H9 (cell line): ENCODE data around the gene LRMDA. TPM values are rescaled to one million over a fixed set of nuclear protein-coding genes. Genes with fewer than 3 reads are reported as not detected.

Experiments
- DNase-seq: peaks from one replicate; pipeline ENCODE4 v3.0.0-alpha.2; 2017
- H2AFZ ChIP-seq: one replicate; pipeline ENCODE4 v1.6.1; 2013; ENCODE audit warnings: mild to moderate bottlenecking, low read length, control low read depth, moderate library complexity
- H2AK5ac ChIP-seq: 2 replicates; pipeline ENCODE4 v1.6.1; 2013; ENCODE audit warnings: low read length, control low read depth, mixed read lengths; ENCODE audit not compliant: insufficient read length
- H2BK120ac ChIP-seq: one replicate; pipeline ENCODE4 v1.6.1; 2013; ENCODE audit warnings: low read depth, mild to moderate bottlenecking, low read length, control low read depth, inconsistent platforms; ENCODE audit not compliant: poor library complexity, severe bottlenecking
- H2BK12ac ChIP-seq: 2 replicates; pipeline ENCODE4 v1.6.1; 2013; ENCODE audit warnings: low read length, control low read depth, mixed read lengths, low read depth; ENCODE audit not compliant: insufficient read length
- H2BK15ac ChIP-seq: 2 replicates; pipeline ENCODE4 v1.6.1; 2013; ENCODE audit warnings: low read depth, low read length, control low read depth
- H2BK20ac ChIP-seq: one replicate; pipeline ENCODE4 v1.6.1; 2013; ENCODE audit warnings: low read depth, mild to moderate bottlenecking, low read length, control low read depth, inconsistent platforms; ENCODE audit not compliant: poor library complexity, severe bottlenecking
- H2BK5ac ChIP-seq: 2 replicates; pipeline ENCODE4 v1.6.1; 2013; ENCODE audit warnings: low read length, control low read depth, mixed read lengths; ENCODE audit not compliant: insufficient read length
- H3K14ac ChIP-seq: 2 replicates; pipeline ENCODE4 v1.6.1; 2013; ENCODE audit warnings: low read length, control low read depth; ENCODE audit not compliant: insufficient read depth
- H3K18ac ChIP-seq: 2 replicates; pipeline ENCODE4 v1.6.1; 2013; ENCODE audit warnings: low read depth, mild to moderate bottlenecking, mixed read lengths, low read length, control low read depth; ENCODE audit not compliant: insufficient read length
- H3K23ac ChIP-seq: 2 replicates; pipeline ENCODE4 v1.6.1; 2013; ENCODE audit warnings: low read length, control low read depth, mixed read lengths, low read depth; ENCODE audit not compliant: insufficient read length
- H3K23me2 ChIP-seq: 2 replicates; pipeline ENCODE4 v1.6.1; 2013; ENCODE audit warnings: low read depth, mild to moderate bottlenecking, mixed read lengths, low read length, control low read depth; ENCODE audit not compliant: insufficient read length, poor library complexity, severe bottlenecking
- H3K27ac ChIP-seq: 2 replicates; pipeline ENCODE4 v1.5.1; 2013; ENCODE audit warnings: low read length, control low read depth, mixed read lengths, low read depth; ENCODE audit not compliant: insufficient read length
- H3K27me3 ChIP-seq: 2 replicates; pipeline ENCODE4 v1.6.1; 2013; ENCODE audit warnings: low read length, control low read depth, inconsistent platforms; ENCODE audit not compliant: insufficient read depth
- H3K4ac ChIP-seq: 2 replicates; pipeline ENCODE4 v1.6.1; 2013; ENCODE audit warnings: low read depth, mild to moderate bottlenecking, control low read depth, inconsistent platforms, low read length, moderate library complexity
- H3K4me1 ChIP-seq: 2 replicates; pipeline ENCODE4 v1.6.1; 2013; ENCODE audit warnings: low read length, control low read depth, inconsistent platforms; ENCODE audit not compliant: insufficient read depth
- H3K4me2 ChIP-seq: 2 replicates; pipeline ENCODE4 v1.6.1; 2013; ENCODE audit warnings: low read length, control low read depth, mixed read lengths; ENCODE audit not compliant: insufficient read length, insufficient read depth
- H3K56ac ChIP-seq: 2 replicates; pipeline ENCODE4 v1.6.1; 2013; ENCODE audit warnings: low read depth, mild to moderate bottlenecking, mixed read lengths, low read length, control low read depth; ENCODE audit not compliant: insufficient read length
- H3K79me1 ChIP-seq: 2 replicates; pipeline ENCODE4 v1.6.1; 2013; ENCODE audit warnings: low read depth, mild to moderate bottlenecking, moderate library complexity, low read length, control low read depth, inconsistent platforms; ENCODE audit not compliant: insufficient read depth, poor library complexity, severe bottlenecking
- H3K79me2 ChIP-seq: 2 replicates; pipeline ENCODE4 v1.6.1; 2013; ENCODE audit warnings: low read length, control low read depth, inconsistent platforms; ENCODE audit not compliant: insufficient read depth
- H3K9ac ChIP-seq: 2 replicates; pipeline ENCODE4 v1.6.1; 2013; ENCODE audit warnings: low read length, control low read depth, mixed read lengths; ENCODE audit not compliant: insufficient read length; ENCODE audit errors: extremely low read depth
- H3K9me3 ChIP-seq: one replicate; pipeline ENCODE4 v1.6.1; 2013; ENCODE audit warnings: low read depth, low read length, inconsistent platforms; ENCODE audit not compliant: control insufficient read depth
- H3T11ph ChIP-seq: one replicate; pipeline ENCODE4 v1.6.1; 2013; ENCODE audit warnings: mild to moderate bottlenecking, low read length, control low read depth, inconsistent platforms
- H4K20me1 ChIP-seq: one replicate; pipeline ENCODE4 v1.6.1; 2013; ENCODE audit not compliant: control insufficient read depth, insufficient read length, insufficient read depth
- H4K5ac ChIP-seq: 2 replicates; pipeline ENCODE4 v1.6.1; 2013; ENCODE audit warnings: low read depth, mild to moderate bottlenecking, mixed read lengths, low read length, control low read depth; ENCODE audit not compliant: insufficient read length
- H4K8ac ChIP-seq: replicated peaks from 2 replicates; pipeline ENCODE4 v1.6.1; 2013; ENCODE audit warnings: low read length, control low read depth, mixed read lengths, low read depth; ENCODE audit not compliant: insufficient read length
- H4K91ac ChIP-seq: 2 replicates; pipeline ENCODE4 v1.6.1; 2013; ENCODE audit warnings: low read depth, mild to moderate bottlenecking, moderate library complexity, mixed read lengths, low read length, control low read depth; ENCODE audit not compliant: insufficient read length
- H3K27ac Mint-ChIP-seq, 3 experiments: 2 replicates in 2 of 3; 3 replicates in 1 of 3; pipeline ENCODE4 v1.8.0; 2020 to 2021; ENCODE audit warnings: mixed read lengths in 3 of 3, mild to moderate bottlenecking in 1 of 3, moderate library complexity in 1 of 3
- H3K27me3 Mint-ChIP-seq: 2 replicates; pipeline ENCODE4 v1.8.0; 2021; ENCODE audit warnings: low read depth, mild to moderate bottlenecking, moderate library complexity, mixed read lengths
- H3K36me3 Mint-ChIP-seq, 3 experiments: 2 replicates in 2 of 3; 3 replicates in 1 of 3; pipeline ENCODE4 v1.8.0; 2020 to 2021; ENCODE audit warnings: low read depth in 3 of 3, mixed read lengths in 3 of 3; ENCODE audit not compliant: insufficient read depth in 1 of 3
- H3K4me1 Mint-ChIP-seq, 2 experiments: 2 replicates each; pipeline ENCODE4 v1.8.0; 2020; ENCODE audit warnings: mixed read lengths in 2 of 2
- H3K4me3 Mint-ChIP-seq, 2 experiments: 2 replicates in 1 of 2; 3 replicates in 1 of 2; pipeline ENCODE4 v1.8.0; 2020 to 2021; ENCODE audit warnings: mild to moderate bottlenecking in 2 of 2, mixed read lengths in 2 of 2, moderate library complexity in 1 of 2
- H3K9me3 Mint-ChIP-seq, 2 experiments: 2 replicates in 1 of 2; 3 replicates in 1 of 2; pipeline ENCODE4 v1.8.0; 2020; ENCODE audit warnings: mild to moderate bottlenecking in 2 of 2, mixed read lengths in 2 of 2, moderate library complexity in 1 of 2
- WGBS: extraction: QIAGEN DNeasy Blood & Tissue Kit; methylation state at CpG from one replicate; pipeline ENCODE4 v1.1.7; 2013; ENCODE audit warnings: missing lambda C conversion rate, low lambda C conversion rate, mixed read lengths; ENCODE audit not compliant: insufficient read length; ENCODE audit errors: extremely low coverage; 5-methylcytosine and 5-hydroxymethylcytosine counted together
- total RNA-seq: library from RNA; stranded (reverse); gene quantifications from 2 replicates; pipeline ENCODE4 v1.2.1, GENCODE V29; 2021
- TF ChIP-seq, protein P1 (sequence below): fragments of 200-600 bp; sonication (generic); conservative IDR thresholded peaks from 3 replicates; pipeline ENCODE4 v1.8.0; 2021; ENCODE audit warnings: antibody characterized with exemption, mild to moderate bottlenecking

LRMDA gene
- total RNA-seq, 1 experiment from 2014 or later = 1.8 TPM

- peaks cover 16 to 34% (median 21%) of the 10 kb centered on the region in 3 experiments for H3K36me3 Mint-ChIP-seq
- Histone ChIP-seq H4K5ac (no peak overlapping the region), H3K9me3 (peaks cover 9% of the 10 kb centered on the region), H2BK12ac (no peak overlapping the region), H3K79me2 (no peaks in the 10 kb centered on the region), H3K4ac (no peak overlapping the region), H3K79me1 (no peaks in the 10 kb centered on the region), H3K14ac (no peak overlapping the region), H3K27me3 (no peaks in the 10 kb centered on the region), H3K9ac (no peak overlapping the region), H4K8ac (no peak overlapping the region), H3T11ph (no peak overlapping the region), H2BK120ac (no peak overlapping the region), H3K56ac (no peak overlapping the region), H4K20me1 (no peaks in the 10 kb centered on the region), H3K18ac (no peak overlapping the region), H2AFZ (no peak overlapping the region), H2BK15ac (no peak overlapping the region), H3K4me1 (no peaks in the 10 kb centered on the region), H3K4me2 (no peak overlapping the region), H3K23ac (no peak overlapping the region), H2AK5ac (no peak overlapping the region), H2BK20ac (no peak overlapping the region), H3K23me2 (no peaks in the 10 kb centered on the region), H3K27ac (no peak overlapping the region), H2BK5ac (no peak overlapping the region), H4K91ac (no peak overlapping the region)
- DNase-seq = no peak
- H3K4me3 Mint-ChIP-seq = no peak overlapping the region
- TF ChIP-seq, protein P1, sequence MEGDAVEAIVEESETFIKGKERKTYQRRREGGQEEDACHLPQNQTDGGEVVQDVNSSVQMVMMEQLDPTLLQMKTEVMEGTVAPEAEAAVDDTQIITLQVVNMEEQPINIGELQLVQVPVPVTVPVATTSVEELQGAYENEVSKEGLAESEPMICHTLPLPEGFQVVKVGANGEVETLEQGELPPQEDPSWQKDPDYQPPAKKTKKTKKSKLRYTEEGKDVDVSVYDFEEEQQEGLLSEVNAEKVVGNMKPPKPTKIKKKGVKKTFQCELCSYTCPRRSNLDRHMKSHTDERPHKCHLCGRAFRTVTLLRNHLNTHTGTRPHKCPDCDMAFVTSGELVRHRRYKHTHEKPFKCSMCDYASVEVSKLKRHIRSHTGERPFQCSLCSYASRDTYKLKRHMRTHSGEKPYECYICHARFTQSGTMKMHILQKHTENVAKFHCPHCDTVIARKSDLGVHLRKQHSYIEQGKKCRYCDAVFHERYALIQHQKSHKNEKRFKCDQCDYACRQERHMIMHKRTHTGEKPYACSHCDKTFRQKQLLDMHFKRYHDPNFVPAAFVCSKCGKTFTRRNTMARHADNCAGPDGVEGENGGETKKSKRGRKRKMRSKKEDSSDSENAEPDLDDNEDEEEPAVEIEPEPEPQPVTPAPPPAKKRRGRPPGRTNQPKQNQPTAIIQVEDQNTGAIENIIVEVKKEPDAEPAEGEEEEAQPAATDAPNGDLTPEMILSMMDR = no peak
- H3K4me1 Mint-ChIP-seq = peaks cover 0 to 3% of the 10 kb centered on the region in 2 experiments; a peak in 2 of 4 replicates
- no peak overlapping the region for H3K27ac Mint-ChIP-seq
- peaks cover 28 to 41% of the 10 kb centered on the region in 2 experiments for H3K9me3 Mint-ChIP-seq
- H3K27me3 Mint-ChIP-seq = peaks cover 8% of the 10 kb centered on the region
- WGBS = no CpG with 5 or more reads among the region's 5 CpGs
Measured at GRCh38 chr10:76070916-76071315, 639.5 kb downstream of the LRMDA start.
